Effector memory CD8-positive, alpha-beta T cell (primary cell): ENCODE data around the gene ZNF587B.
"Not testable (repeated sequence)": the region's sequence is repeated elsewhere in the genome, so short reads cannot be mapped to it uniquely, and the experiment has no call there.

Experiments used
- ATAC-seq: fragments of 150-1000 bp; cut with Tn5 transposase; replicated peaks from 2 replicates; pipeline ENCODE4 v1.10.0; 2021; ENCODE audit warnings: mild to moderate bottlenecking, moderate library complexity
- DNase-seq, 3 experiments: peaks; one replicate each; pipeline ENCODE4 v3.0.0; 2021
- H3K27ac Mint-ChIP-seq, 2 donors: one replicate each; pipeline ENCODE4 v1.8.0; 2022; ENCODE audit warnings: mild to moderate bottlenecking in 2 of 2, mixed read lengths in 2 of 2, moderate library complexity in 2 of 2
- H3K27me3 Mint-ChIP-seq, 2 donors: one replicate each; pipeline ENCODE4 v1.8.0; 2022; ENCODE audit warnings: mixed read lengths in 2 of 2
- H3K36me3 Mint-ChIP-seq: one replicate; pipeline ENCODE4 v1.8.0; 2022; ENCODE audit warnings: mild to moderate bottlenecking, moderate library complexity, mixed read lengths; ENCODE audit not compliant: insufficient read depth
- H3K4me1 Mint-ChIP-seq, 2 donors: one replicate each; pipeline ENCODE4 v1.8.0; 2022; ENCODE audit warnings: low read depth in 2 of 2, mixed read lengths in 2 of 2
- H3K4me3 Mint-ChIP-seq, 2 donors: one replicate each; pipeline ENCODE4 v1.8.0; 2022; ENCODE audit warnings: mild to moderate bottlenecking in 2 of 2, mixed read lengths in 2 of 2, moderate library complexity in 2 of 2
- H3K9me3 Mint-ChIP-seq, 2 donors: one replicate each; pipeline ENCODE4 v1.8.0; 2022; ENCODE audit warnings: mixed read lengths in 2 of 2

Gene ZNF587B

DNA sequence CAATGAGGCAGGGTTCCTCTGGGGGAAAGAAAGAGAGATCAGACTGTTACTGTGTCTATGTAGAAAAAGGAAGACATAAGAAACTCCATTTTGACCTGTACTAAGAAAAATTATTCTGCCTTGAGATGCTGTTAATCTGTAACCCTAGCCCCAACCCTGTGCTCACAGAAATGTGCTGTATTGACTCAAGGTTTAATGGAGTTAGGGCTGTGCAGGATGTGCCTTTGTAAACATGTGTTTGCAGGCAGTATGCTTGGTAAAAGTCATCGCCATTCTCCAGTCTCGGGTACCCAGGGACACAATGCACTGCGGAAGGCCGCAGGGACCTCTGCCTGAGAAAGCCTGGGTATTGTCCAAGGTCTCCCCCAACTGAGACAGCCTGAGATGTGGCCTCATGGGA is 6.5 kb upstream of the ZNF587B start:
- not testable (repeated sequence) for ATAC-seq, DNase-seq, H3K9me3 Mint-ChIP-seq, H3K27me3 Mint-ChIP-seq, H3K4me3 Mint-ChIP-seq
- H3K27ac Mint-ChIP-seq = peak overlapping the region in 1 of 2 donors; percentile 26
- H3K36me3 Mint-ChIP-seq = peaks cover 22% of the 10 kb centered on the region
- H3K4me1 Mint-ChIP-seq = peaks cover 40 to 49% of the 10 kb centered on the region in 2 donors

DNA sequence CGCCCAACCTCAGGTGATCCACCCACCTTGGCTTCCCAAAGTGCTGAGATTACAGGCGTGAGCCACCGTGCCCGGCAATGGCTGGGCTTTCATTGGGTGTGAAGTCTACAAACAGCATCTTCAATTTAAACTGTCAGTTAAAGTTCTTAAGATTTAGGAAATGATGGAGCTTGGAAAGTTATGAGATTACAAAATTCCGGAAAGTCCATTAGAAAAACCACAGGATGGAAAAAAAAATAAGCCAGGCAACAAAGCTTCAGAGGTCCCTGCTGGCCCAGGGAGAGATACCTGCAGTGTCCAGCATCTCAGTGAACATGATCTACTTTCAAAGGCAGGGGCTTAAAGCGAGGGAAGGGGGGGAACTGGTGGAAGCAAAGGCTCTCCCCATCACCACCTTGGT is 4.6 kb upstream of the ZNF587B start:
- Mint-ChIP-seq H3K36me3 (peaks cover 14% of the 10 kb centered on the region), H3K9me3 (no peaks in the 10 kb centered on the region), H3K27ac (no peak overlapping the region), H3K4me1 (peaks cover 36 to 46% of the 10 kb centered on the region in 2 donors), H3K27me3 (no peaks in the 10 kb centered on the region), H3K4me3 (no peak overlapping the region)
- ATAC-seq (no peak), DNase-seq (no peak)

DNA sequence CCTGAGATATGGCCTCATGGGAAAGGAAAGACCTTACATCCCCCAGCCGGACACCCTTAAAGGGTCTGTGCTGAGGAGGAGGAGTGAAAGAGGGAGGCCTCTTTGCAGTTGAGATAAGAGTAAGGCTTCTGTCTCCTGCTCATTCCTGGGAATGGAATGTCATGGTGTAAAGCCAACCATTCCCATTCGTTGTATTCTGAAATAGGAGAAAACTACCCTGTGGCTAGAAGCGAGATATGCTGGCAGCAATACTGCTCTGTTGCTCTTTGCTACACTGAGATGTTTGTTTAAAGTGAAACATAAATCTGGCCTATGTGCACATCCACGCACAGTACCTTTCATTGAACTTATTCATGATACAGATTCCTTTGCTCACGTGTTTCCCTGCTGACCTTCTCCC is 783 bp upstream of the ZNF587B start:
- Mint-ChIP-seq H3K9me3 (no peaks in the 10 kb centered on the region), H3K36me3 (peaks cover 10% of the 10 kb centered on the region), H3K4me3 (no peak overlapping the region), H3K27ac (peak overlapping the region; percentile 55 to 86), H3K27me3 (no peaks in the 10 kb centered on the region), H3K4me1 (peaks cover 12 to 26% of the 10 kb centered on the region in 2 donors)
- ATAC-seq (no peak), DNase-seq (no peak)

GRCh38 chr19:57836991-57837390 is 6.9 kb downstream of the ZNF587B start:
- not testable (repeated sequence) for H3K27me3 Mint-ChIP-seq, H3K4me3 Mint-ChIP-seq, H3K27ac Mint-ChIP-seq, ATAC-seq, H3K9me3 Mint-ChIP-seq, DNase-seq
- H3K4me1 Mint-ChIP-seq = peaks cover 9 to 15% of the 10 kb centered on the region in 2 donors
- H3K36me3 Mint-ChIP-seq = peaks cover 31% of the 10 kb centered on the region

DNA sequence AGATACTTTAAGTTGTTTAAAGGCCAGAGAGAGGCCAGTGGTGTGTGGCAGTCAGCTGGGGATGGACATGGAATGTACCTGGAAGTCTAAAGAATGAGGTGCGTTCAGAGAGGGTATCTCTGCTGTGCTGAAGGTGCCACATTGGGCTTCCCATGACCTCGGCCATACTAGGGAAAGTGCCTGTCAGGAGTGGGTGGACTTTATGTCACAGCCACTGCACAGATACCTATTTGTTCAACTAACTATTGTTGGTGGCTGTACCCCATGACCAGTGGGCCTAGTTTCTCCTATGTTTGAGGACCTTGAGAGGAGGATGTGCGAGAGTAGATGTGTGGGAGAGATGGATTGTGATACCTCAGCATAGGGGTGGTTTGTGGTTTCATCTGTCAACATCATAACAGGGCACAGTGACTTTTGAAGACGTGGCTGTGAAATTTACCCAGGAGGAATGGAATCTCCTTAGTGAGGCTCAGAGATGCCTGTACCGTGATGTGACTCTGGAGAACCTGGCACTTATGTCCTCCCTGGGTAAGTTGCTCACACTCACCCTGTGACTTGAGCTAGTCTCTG is 8.6 kb downstream of the ZNF587B start:
- H3K9me3 Mint-ChIP-seq, DNase-seq, H3K27me3 Mint-ChIP-seq, H3K4me3 Mint-ChIP-seq: not testable (repeated sequence)
- ATAC-seq = peak; percentile 14
- peaks cover 9 to 15% of the 10 kb centered on the region in 2 donors for H3K4me1 Mint-ChIP-seq
- H3K36me3 Mint-ChIP-seq = peaks cover 37% of the 10 kb centered on the region
- H3K27ac Mint-ChIP-seq = peak overlapping the region; percentile 59 to 62

- Mint-ChIP-seq H3K4me3 (no peak overlapping the region), H3K36me3 (peaks cover 44% of the 10 kb centered on the region), H3K27ac (no peak overlapping the region), H3K27me3 (no peaks in the 10 kb centered on the region), H3K9me3 (no peaks in the 10 kb centered on the region), H3K4me1 (peaks cover 9 to 15% of the 10 kb centered on the region in 2 donors)
- no peak for ATAC-seq
- DNase-seq = no peak
Observed at GRCh38 chr19:57841122-57841763, 11.1 kb downstream of the ZNF587B start.

DNA sequence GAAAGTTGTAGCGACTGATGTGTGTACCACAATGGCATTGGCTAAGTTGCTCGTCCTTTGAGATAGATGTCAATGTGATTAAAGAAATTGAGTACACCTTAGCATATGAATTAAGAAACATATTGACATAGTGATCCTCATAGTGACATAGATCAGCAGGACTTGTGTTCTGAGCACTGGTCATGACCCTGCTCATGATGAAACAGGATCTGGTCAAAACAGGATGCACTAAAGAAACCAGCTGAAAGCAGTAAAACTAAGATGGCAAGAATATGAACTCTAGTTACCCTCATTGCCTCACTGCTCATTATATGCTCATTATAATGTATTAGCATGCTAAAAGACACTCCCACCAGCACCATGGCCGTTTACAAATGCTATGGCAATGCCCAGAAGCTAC is 17.1 kb downstream of the ZNF587B start:
- Mint-ChIP-seq H3K36me3 (peaks cover 37% of the 10 kb centered on the region), H3K4me1 (peaks cover 24 to 26% of the 10 kb centered on the region in 2 donors)
- DNase-seq, H3K27ac Mint-ChIP-seq, ATAC-seq, H3K4me3 Mint-ChIP-seq, H3K9me3 Mint-ChIP-seq, H3K27me3 Mint-ChIP-seq: not testable (repeated sequence)

- peak overlapping the region; percentile 98 to 99 for H3K27ac Mint-ChIP-seq
Observed at GRCh38 chr19:57849162-57849665, 19.1 kb downstream of the ZNF587B start.

DNA sequence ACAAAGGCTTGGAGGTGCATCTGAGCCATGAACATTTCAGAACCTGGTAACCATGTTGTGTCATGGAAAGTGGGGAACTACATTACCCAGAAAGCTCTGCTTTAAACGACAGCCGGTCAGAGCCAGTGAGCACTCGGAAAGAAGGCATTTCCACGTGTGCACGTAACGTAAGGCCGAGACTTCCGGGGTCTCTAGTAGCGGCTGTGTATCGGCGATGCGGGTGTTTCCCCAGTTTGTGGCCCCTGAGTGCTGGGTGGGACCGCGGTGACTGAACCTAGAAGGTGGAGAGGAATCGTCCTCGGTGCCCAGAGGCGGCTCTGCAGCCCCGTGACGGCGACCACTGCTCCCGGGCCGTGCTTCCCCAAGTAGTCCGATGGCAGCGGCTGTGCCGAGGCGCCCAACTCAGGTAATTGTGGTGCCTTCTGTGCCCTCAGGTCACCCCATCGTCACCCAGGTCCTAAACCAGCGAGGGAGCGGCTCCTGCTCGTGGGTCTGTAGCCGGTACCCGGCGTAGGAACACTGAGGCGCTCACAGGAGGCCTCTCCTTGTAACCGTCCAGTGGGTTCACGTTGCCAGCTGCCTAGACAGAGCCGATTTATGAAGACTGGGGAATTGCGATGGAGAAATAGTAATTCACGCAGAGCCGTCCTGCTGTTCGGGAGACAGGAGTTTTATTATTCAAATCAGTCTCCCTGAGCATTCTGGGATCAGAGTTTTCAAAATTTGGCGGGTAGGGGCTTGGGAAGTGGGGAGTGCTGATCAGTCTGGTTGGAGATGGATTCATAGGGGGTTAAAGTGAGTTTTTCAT is 19.8 kb downstream of the ZNF587B start, which contains the start of gene ZNF587:
Gene ZNF587, plus strand, starts transcription at position 194 of the 808 bp plus-strand sequence. Its CDS starts 180 bp downstream, at position 374.
- H3K27me3 Mint-ChIP-seq = not testable (repeated sequence)
- ATAC-seq = peak; percentile 97

More at GRCh38 chr19:57849162-57849665, 19.1 kb downstream of the ZNF587B start:
- H3K36me3 Mint-ChIP-seq = peaks cover 47% of the 10 kb centered on the region
- peak overlapping the region; percentile 92 to 97 for H3K4me3 Mint-ChIP-seq
- H3K27me3 Mint-ChIP-seq, ATAC-seq, DNase-seq: not testable (repeated sequence)
- peaks cover 31 to 32% of the 10 kb centered on the region in 2 donors for H3K4me1 Mint-ChIP-seq
- peaks cover 6 to 14% of the 10 kb centered on the region in 2 donors for H3K9me3 Mint-ChIP-seq

GRCh38 chr19:57850553-57851017 is 20.5 kb downstream of the ZNF587B start:
- no peak for DNase-seq
- peaks cover 6 to 14% of the 10 kb centered on the region in 2 donors for H3K9me3 Mint-ChIP-seq
- peak overlapping the region; percentile 92 to 97 for H3K4me3 Mint-ChIP-seq
- H3K27me3 Mint-ChIP-seq = no peaks in the 10 kb centered on the region
- peaks cover 45% of the 10 kb centered on the region for H3K36me3 Mint-ChIP-seq
- no peak for ATAC-seq
- peaks cover 31 to 32% of the 10 kb centered on the region in 2 donors for H3K4me1 Mint-ChIP-seq
- peak overlapping the region; percentile 98 to 99 for H3K27ac Mint-ChIP-seq

More for the DNA sequence above, 19.8 kb downstream of the ZNF587B start, which contains the start of gene ZNF587:
- peaks cover 43% of the 10 kb centered on the region for H3K36me3 Mint-ChIP-seq
- H3K9me3 Mint-ChIP-seq = peaks cover 6 to 14% of the 10 kb centered on the region in 2 donors
- H3K27ac Mint-ChIP-seq = peak within 1 kb of the TSS; percentile 98 to 99
- DNase-seq = peak; percentile 76 to 79 (median 79)
- H3K4me3 Mint-ChIP-seq = peak within 1 kb of the TSS; percentile 92 to 97
- peaks cover 31 to 32% of the 10 kb centered on the region in 2 donors for H3K4me1 Mint-ChIP-seq

- ATAC-seq, DNase-seq, H3K27me3 Mint-ChIP-seq: not testable (repeated sequence)
- Mint-ChIP-seq H3K4me3 (peak overlapping the region in 1 of 2 donors; percentile 97), H3K36me3 (peaks cover 59% of the 10 kb centered on the region), H3K27ac (peak overlapping the region in 1 of 2 donors; percentile 3), H3K9me3 (peaks cover 6 to 19% of the 10 kb centered on the region in 2 donors), H3K4me1 (peaks cover 31 to 32% of the 10 kb centered on the region in 2 donors)
Observed at GRCh38 chr19:57851812-57852603, 21.9 kb downstream of the ZNF587B start.

GRCh38 chr19:57854117-57854516 is 24.0 kb downstream of the ZNF587B start:
- not testable (repeated sequence) for DNase-seq, H3K27me3 Mint-ChIP-seq, ATAC-seq, H3K4me3 Mint-ChIP-seq, H3K27ac Mint-ChIP-seq
- H3K9me3 Mint-ChIP-seq = peaks cover 4 to 22% of the 10 kb centered on the region in 2 donors
- peaks cover 31% of the 10 kb centered on the region in 2 donors for H3K4me1 Mint-ChIP-seq
- peaks cover 74% of the 10 kb centered on the region for H3K36me3 Mint-ChIP-seq
